GM18951 (cell line): ENCODE measurements around the gene RBBP4.
"Not testable (repeated sequence)": the region's sequence is repeated elsewhere in the genome, so short reads cannot be mapped to it uniquely, and the experiment has no call there.

Experiments used
- POLR2A ChIP-seq: IDR thresholded peaks from 4 replicates; pipeline ENCODE4 v1.6.1; 2011; ENCODE audit warnings: mild to moderate bottlenecking; ENCODE audit not compliant: insufficient read length, insufficient read depth; ENCODE audit errors: extremely low read depth
- in situ Hi-C: fragments of 300-500 bp; cut with MboI; formaldehyde crosslinking; loops from one replicate; pipeline ENCODE4 v1.12.0; 2022; ENCODE audit warnings: low sequenced_read_pairs, mixed read lengths, inconsistent platforms; ENCODE audit not compliant: unreplicated experiment

Gene RBBP4

DNA sequence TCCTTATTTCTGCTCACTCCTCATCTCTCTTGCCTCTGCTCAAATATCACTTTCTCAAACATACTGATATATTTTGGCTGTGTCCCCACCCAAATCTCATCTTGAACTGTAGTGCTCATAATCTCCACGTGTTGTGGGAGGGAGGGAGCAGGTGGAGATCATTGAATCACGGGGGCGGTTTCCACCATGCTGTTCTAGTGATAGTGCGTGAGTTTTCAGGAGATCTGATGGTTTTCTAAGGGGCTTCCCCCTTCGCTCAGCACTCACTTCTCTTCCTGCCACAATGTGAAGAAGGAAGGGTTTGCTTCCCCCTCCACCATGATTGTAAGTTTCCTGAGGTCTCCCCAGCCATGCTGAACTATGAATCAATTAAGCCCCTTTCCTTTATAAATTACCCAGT lies 27.2 kb upstream of the RBBP4 start:
- in situ Hi-C loops, result no loop called here
- no peak for TF ChIP-seq POLR2A

- TF ChIP-seq POLR2A, result no peak
- in situ Hi-C loops, result no loop called here
Measured at GRCh38 chr1:32626176-32626575, 24.8 kb upstream of the RBBP4 start.

GRCh38 chr1:32627596-32628162 lies 23.3 kb upstream of the RBBP4 start:
- in situ Hi-C loops, result no loop called here
- no peak for TF ChIP-seq POLR2A

GRCh38 chr1:32630173-32630572 lies 20.8 kb upstream of the RBBP4 start:
- in situ Hi-C loops, result not testable (repeated sequence)

- TF ChIP-seq POLR2A, result no peak
- in situ Hi-C loops, result no loop called here
Measured at GRCh38 chr1:32632829-32633228, 18.2 kb upstream of the RBBP4 start.

DNA sequence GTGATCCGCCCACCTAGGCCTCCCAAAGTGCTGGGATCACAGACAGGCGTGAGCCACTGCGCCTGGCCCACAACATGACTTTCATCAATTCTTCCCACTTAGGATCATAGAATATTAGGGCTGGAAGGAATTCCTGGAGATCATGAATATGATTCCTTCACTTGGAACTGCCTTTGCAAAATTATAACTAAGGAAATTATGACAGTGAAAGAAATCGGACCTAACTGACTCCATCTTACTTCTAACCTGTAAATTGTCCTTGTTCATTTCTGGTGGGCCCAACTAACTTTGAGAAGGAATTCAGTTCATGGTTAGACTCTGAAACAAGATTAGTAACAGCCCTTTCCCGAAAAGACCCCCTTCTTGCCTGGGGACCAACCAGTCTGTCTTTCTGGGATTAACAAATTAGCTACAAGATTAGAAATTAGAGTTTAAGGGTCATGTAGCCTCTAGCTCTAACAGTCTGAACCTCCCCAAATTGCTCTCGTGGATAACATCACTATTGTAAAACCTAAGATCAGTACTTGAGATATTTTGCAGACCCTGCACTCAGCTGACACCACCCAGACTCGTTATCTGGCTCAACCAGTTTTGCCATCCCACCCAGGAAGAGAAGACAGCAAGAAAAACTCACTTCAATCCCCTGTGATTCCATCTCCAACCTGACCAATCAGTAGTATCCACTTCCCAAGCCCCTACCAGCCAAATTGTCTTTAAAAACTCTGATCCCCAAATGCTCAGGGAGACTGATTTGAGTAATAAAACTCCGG lies 15.3 kb upstream of the RBBP4 start:
- TF ChIP-seq POLR2A, result no peak
- in situ Hi-C loops, result no loop called here

GRCh38 chr1:32636914-32637645 lies 13.9 kb upstream of the RBBP4 start:
- in situ Hi-C loops, result no loop called here
- TF ChIP-seq POLR2A, result no peak

DNA sequence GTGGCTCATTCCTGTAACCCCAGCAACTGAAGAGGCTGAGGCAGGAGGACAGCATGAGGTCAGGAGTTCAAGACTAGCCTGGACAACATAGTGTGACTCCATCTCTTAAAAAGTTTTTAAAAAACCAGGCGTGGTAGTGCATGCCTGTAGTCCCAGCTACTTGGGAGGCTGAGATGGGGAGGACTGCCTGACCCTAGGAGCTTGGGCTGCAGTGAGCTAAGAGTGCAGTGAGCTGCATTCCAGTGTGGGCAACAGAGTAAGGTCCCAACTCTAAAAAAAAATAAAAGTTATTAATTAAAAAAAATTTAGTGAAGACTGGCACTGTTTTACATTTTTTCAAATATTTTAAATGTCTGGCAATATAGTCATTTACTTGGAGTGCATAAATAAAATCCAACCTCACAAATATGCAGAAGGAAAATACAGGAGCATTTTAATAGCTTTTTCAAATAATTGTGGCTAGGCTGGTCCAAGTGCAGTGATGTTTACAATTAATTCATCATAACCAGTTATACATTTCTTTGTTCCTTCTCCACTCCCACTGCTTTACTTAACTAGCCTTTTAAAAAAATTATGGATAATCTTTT lies 11.4 kb upstream of the RBBP4 start:
- TF ChIP-seq POLR2A, result no peak
- in situ Hi-C loops, result no loop called here

DNA sequence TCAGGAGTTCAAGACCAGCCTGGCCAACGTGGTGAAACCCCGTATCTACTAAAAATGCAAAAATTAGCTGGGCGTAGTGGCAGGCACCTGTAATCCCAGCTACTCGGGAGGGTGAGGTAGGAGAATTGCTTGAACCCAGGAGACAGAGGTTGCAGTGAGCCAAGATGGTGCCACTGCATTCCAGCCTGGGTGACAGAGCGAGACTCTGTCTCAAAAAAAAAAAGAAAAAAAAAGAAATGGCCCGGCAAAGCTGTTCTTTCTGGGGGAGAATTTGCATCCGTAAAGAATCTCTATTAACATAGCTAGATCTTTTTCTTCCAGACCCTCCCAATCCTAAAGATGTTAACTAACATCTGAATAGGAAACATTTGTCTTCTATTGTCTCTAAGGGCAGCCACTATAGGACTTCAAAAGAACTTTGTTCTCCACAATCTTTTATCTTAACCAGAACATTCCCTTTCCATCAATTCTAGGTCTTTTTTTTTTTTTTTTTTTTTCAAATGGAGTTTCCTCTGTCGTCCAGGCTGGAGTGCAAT lies 8.6 kb upstream of the RBBP4 start:
- in situ Hi-C loops, result not testable (repeated sequence)

DNA sequence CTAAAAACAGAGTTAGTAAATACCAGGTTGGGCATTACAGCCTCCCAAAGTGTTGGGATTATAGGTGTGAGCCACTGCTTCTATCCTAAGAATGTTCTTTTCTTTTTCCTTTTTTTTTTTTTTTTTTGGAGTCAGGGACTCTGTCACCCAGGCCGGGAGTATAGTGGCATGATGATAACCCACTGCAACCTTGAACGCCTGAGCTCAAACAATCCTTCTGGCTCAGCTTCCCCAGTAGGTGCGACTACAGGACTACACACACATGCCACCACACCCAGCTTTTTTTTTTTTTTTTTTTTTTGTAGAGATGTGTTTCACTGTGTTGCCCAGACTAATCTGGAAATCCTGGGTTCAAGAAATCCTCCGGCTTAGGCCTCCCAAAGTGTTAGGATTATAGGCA lies 6.6 kb upstream of the RBBP4 start:
- TF ChIP-seq POLR2A, result no peak
- in situ Hi-C loops, result no loop called here

- in situ Hi-C loops, result no loop called here
Measured at GRCh38 chr1:32647308-32648134, 3.5 kb upstream of the RBBP4 start.

DNA sequence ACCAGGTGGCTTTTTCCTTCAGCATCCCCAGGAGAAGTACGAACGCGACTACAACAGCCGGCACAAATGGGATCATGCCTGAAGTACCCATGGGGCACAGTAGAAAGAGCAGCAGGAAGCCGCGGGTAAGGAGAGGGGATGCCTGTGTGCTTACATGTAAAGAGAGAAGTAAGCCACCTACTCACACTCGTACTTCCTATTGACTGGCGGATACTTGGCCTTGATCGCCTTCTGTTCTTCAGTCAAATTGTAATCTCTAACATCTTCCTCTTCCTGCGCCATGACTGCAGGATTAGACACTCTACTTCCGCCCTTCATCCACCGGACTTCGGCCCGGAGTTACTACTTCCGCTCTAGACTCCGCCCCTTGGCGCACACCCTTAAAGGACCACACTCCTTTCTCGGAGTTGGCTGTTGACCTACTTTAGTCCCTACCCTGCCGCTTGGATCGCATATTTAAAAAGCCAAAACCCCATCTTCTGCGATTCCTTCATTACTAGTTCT lies 708 bp upstream of the RBBP4 start, which contains the start of gene ZBTB8OS:
Gene ZBTB8OS, minus strand, starts transcription at position 303 of the 504 bp plus-strand sequence. Its CDS starts 21 bp downstream, at position 282.
- peak; percentile 82 for TF ChIP-seq POLR2A
- in situ Hi-C loops, result no loop called here

More at GRCh38 chr1:32647308-32648134, 3.5 kb upstream of the RBBP4 start:
- no peak for TF ChIP-seq POLR2A
